T-helper 1 cell (primary cell): Measurements from ENCODE around the gene AQR.
"Not testable (repeated sequence)": the region's sequence is repeated elsewhere in the genome, so short reads cannot be mapped to it uniquely, and the experiment has no call there.

Experiments used
- DNase-seq, 5 donors: peaks; one replicate each; pipeline ENCODE4 v3.0.0-alpha.2; 2012 to 2020

The AQR gene

GRCh38 chr15:34869110-34869509 lies 100.4 kb downstream of the AQR start:
- DNase-seq, result no peak

- no peak for DNase-seq
Measured at GRCh38 chr15:34865531-34865930, 104.0 kb downstream of the AQR start.

- no peak for DNase-seq
Measured at GRCh38 chr15:34861214-34861613, 108.3 kb downstream of the AQR start.

GRCh38 chr15:34855893-34856292 lies 113.6 kb downstream of the AQR start:
- DNase-seq, result no peak

- DNase-seq, result no peak
Measured at GRCh38 chr15:34855413-34855812, 114.1 kb downstream of the AQR start.

- DNase-seq, result no peak
Measured at GRCh38 chr15:34854232-34854631, 115.3 kb downstream of the AQR start.

- DNase-seq, result no peak
Measured at GRCh38 chr15:34853001-34853758, 116.4 kb downstream of the AQR start.

- DNase-seq, result no peak
Measured at GRCh38 chr15:34851751-34852150, 117.8 kb downstream of the AQR start.

GRCh38 chr15:34851007-34851406 lies 118.5 kb downstream of the AQR start:
- no peak for DNase-seq

- no peak for DNase-seq
Measured at GRCh38 chr15:34850121-34850520, 119.4 kb downstream of the AQR start.

GRCh38 chr15:34849364-34849959 lies 120.1 kb downstream of the AQR start:
- no peak for DNase-seq

- no peak for DNase-seq
Measured at GRCh38 chr15:34847598-34847997, 121.9 kb downstream of the AQR start.

GRCh38 chr15:34841262-34841725 lies 128.2 kb downstream of the AQR start:
- DNase-seq, result no peak

- DNase-seq, result no peak
Measured at GRCh38 chr15:34838282-34838681, 131.3 kb downstream of the AQR start.

GRCh38 chr15:34837246-34838016 lies 132.1 kb downstream of the AQR start:
- no peak for DNase-seq

- DNase-seq, result no peak
Measured at GRCh38 chr15:34828145-34828911, 141.2 kb downstream of the AQR start.

- DNase-seq, result no peak
Measured at GRCh38 chr15:34821831-34822230, 147.7 kb downstream of the AQR start.

- no peak for DNase-seq
Measured at GRCh38 chr15:34820110-34820509, 149.4 kb downstream of the AQR start.

GRCh38 chr15:34818526-34818925 lies 151.0 kb downstream of the AQR start:
- DNase-seq, result no peak

- no peak for DNase-seq
Measured at GRCh38 chr15:34815836-34816235, 153.7 kb downstream of the AQR start.

- no peak for DNase-seq
Measured at GRCh38 chr15:34813446-34814190, 155.9 kb downstream of the AQR start.

- DNase-seq, result not testable (repeated sequence)
Measured at GRCh38 chr15:34812868-34813365, 156.6 kb downstream of the AQR start.
